GM20431 (cell line): ENCODE data around the gene CAVIN3.

Experiments used
- in situ Hi-C: fragments of 300-500 bp; cut with MseI, MboI; formaldehyde crosslinking; loops from one replicate; pipeline ENCODE4 v1.15.0; 2020; ENCODE audit warnings: low sequenced_read_pairs; ENCODE audit not compliant: unreplicated experiment

Gene CAVIN3

DNA sequence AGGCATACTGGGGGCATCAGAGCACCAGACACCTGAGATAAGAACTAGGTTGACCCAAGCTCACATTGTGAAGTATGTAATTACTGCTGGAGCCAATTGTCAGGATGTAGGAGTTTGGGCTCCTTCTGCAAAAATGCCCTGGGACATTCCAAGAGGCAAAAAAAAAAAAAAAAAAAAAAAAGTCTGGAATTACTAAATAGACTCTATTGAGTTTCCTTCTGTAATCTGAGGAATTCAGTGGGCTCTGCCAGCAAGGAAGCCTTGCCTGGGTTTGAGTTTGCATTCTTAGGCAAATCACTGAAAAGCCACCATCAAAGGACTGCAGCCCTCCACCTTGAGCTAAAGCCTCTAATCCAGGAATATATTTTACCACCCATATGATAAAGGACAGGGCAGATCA is 8.0 kb upstream of the CAVIN3 start:
- in situ Hi-C loops = no loop called here

DNA sequence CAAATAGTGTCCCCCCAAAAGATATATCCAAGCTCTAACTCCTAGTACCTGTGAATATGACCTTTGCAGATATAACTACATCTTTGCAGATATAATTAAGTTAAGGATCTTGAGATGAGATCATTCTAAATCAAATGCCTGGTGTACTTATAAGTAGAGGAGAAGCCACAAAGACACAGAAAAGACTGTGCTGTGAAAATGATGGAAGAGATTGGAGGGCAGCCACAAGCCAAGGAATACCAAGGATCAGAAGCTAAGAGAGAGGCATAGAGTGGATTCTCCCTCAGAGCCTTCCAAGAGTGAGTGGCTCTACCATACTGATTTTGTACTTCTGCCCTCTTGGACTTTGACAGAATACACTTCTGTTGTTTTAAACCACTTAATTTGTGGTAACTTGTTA is 7.5 kb upstream of the CAVIN3 start:
- in situ Hi-C loops = no loop called here

GRCh38 chr11:6326985-6327384 is 6.7 kb upstream of the CAVIN3 start:
- in situ Hi-C loops = no loop called here

DNA sequence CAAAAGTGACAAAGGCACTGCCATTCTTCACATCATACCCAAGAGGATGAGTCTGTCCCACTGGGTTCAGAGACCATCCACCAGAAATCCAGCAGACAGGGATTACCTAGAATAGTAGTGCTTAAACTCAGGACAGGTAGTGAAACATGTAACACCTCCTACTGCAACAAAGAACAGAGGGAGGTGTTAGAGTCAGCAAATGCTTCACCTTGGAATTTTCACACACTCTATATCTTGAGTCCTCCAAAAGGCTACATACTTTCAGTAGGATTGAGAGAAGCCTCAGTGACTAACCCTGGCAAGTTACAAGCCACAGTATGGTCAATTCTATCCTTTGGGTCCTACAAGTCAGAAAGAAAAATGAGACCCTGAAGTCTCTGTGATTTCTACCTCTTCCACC is 6.0 kb upstream of the CAVIN3 start:
- in situ Hi-C loops = no loop called here

- in situ Hi-C loops = no loop called here
Measured at GRCh38 chr11:6323291-6323905, 3.1 kb upstream of the CAVIN3 start.

DNA sequence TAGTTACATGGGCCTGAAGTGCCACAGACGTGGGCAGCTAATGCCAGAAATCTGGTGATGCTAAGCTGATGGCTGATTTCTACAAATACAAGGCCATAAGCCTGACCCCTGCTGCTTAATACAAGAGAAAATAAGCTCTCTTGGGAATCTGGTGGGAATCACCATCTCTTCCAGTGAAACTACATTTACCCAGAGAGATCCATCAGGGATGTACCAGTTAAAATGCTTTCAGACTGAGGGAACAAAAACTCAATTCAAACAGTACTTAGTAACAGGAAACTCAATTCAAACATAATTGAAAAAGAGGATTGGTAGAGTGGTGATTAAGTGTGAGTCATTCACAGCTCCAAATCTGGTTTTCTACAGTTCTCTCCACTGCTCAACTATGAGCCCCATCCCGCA is 1.7 kb upstream of the CAVIN3 start:
- in situ Hi-C loops = no loop called here

DNA sequence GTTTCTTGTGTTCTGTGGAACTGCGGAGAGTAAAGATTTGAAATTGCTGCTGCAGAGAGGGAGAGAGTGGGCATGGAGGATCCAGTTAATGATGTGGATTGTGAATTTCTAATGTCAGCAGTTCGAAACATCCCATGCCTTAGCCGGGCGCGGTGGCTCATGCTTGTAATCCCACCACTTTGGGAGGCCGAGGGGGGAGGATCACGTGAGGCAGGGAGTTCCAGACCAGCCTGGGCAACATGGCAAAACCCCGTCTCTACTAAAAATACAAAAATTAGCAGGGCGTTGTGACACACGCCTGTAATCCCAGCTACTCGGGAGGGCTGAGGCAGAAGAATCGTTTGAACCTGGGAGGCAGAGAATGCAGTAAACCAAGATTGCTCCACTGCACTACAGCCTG is 1.1 kb upstream of the CAVIN3 start:
- in situ Hi-C loops = no loop called here

GRCh38 chr11:6319704-6320410 is 444 bp downstream of the CAVIN3 start:
- in situ Hi-C loops = no loop called here

- in situ Hi-C loops = no loop called here
Measured at GRCh38 chr11:6319001-6319703, 1.1 kb downstream of the CAVIN3 start.

DNA sequence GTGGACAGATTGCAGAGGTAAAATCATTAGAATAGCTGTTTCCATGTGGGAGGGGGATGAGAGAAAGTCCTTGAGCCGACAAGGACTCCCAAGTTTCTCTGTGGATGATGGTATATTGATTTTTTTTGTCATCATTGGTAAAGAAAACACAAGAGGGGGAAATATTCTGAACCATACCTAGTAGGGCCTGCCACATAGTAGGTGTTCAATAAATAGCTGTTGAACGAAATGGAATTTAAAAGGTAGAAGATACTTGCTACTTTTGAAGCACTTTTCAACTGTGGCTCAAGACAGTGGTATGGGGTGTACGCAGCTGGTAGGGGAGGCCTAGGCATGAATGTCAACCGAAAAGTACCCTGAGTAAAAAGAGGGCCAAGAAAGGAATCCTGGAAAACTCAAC is 2.1 kb downstream of the CAVIN3 start:
- in situ Hi-C loops = no loop called here

- in situ Hi-C loops = no loop called here
Measured at GRCh38 chr11:6315811-6316425, 4.4 kb downstream of the CAVIN3 start.

GRCh38 chr11:6312106-6312505 is 8.2 kb downstream of the CAVIN3 start:
- in situ Hi-C loops = no loop called here

DNA sequence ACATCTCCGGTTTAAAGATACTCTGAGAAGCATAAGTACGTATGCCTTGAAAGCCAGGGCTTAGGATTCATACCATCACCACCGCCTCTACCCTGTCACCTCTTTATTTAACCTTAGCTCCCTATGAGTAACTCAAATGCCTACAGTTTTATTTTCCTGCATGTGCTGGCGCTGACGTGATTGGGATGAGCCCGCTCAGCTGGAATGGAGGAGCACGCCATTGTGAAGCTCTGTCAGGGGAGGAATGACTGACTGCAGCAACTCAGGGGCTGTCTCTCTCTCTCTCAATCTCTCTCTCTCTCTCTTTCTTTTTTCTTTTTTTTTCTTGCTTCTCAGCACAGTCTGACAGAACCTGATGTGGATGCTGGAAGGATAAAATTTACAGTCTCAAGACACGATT is 12.4 kb downstream of the CAVIN3 start:
- in situ Hi-C loops = loop anchor here (10.0 kb wide), 1 partner anchor 63 kb away; no protein-coding TSS in a partner anchor

GRCh38 chr11:6305297-6305696 is 15.0 kb downstream of the CAVIN3 start:
- in situ Hi-C loops = loop anchor here (10.0 kb wide), 1 partner anchor 60 kb away; no protein-coding TSS in a partner anchor

GRCh38 chr11:6303661-6304060 is 16.6 kb downstream of the CAVIN3 start:
- in situ Hi-C loops = loop anchor here (10.0 kb wide), 1 partner anchor 59 kb away; no protein-coding TSS in a partner anchor

DNA sequence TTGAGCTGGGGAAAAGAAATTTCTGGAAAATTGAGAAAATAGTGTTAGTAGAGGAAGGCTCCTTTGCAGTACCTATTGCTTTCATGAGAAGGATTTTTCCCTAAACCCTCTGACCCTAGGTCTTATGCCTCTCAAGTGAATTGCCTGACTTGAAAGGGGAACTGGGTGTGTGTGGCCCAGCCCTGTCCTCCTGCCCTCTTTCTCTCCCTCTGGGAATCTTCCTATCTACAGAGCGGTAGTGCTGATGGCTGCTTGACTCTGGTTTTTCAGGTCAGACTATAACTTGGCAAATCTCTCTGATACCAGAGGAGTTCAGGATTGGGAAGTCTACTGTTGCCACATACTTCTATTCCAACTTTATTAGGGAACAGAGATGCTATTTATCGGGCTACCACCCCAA is 19.2 kb downstream of the CAVIN3 start:
- in situ Hi-C loops = loop anchor here (10.0 kb wide), 1 partner anchor 56 kb away; no protein-coding TSS in a partner anchor

- in situ Hi-C loops = loop anchor here (10.0 kb wide), 1 partner anchor 56 kb away; no protein-coding TSS in a partner anchor
Measured at GRCh38 chr11:6300325-6300724, 20.0 kb downstream of the CAVIN3 start.

DNA sequence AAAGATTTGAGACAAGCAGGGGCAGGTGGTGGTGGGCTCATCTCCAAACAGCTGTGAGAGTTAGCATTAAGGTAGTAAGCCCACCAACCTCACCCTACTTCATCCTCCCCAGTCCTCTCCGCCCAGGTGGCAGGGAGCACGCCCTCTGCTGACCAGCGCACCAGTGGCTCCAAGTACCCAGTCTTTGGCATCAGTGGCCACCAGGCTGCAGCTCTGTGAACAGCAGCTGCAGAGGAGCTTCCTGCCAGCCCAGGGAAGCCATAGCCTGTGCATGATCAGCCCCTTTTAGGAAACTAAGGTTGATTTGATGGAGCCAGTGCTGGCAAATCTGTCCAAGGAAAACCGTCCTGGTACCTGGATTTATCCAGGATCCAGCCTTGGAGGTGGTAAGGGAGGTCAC is 21.7 kb downstream of the CAVIN3 start:
- in situ Hi-C loops = no loop called here

DNA sequence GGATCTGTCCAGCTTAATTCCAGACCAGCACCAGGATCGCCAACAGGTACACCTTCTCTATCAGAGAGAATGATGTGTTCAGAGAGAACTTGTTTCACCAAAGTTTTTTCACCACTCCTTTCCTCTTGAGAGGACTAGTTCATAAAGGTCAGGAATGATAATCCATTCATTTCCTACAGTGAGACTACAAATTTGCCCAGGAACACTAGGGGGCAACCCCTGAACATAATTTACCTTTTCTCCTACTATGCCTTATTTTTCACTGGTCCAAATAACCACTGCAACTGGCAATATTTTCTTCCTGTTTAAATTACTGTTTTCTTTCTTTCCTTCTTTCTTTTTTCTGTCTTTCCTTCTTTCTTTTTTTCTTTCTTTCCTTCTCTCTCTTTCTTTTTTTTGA is 22.5 kb downstream of the CAVIN3 start:
- in situ Hi-C loops = no loop called here

DNA sequence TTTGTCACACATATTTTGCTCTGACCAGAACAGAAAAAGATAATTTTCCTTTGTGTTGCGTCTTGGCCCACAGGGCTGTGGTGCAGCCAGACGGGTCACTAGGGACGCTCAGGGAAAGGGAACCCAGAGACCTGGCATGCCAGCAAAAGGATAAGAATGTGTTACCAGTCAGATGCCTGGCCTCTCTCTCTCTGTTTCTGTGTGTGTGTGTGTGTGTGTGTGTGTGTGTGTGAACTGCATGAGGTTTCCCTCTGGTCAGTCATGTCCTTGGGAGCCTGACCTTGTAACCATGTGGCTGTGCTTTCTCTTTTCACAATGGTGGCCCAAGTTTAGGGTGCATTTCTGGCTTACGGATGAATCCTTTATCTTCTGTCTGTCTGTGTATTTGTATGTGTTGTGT is 35.3 kb downstream of the CAVIN3 start:
- in situ Hi-C loops = no loop called here

- in situ Hi-C loops = no loop called here
Measured at GRCh38 chr11:6284250-6284649, 36.1 kb downstream of the CAVIN3 start.
